Bronchial epithelial cell (primary cell): ENCODE data around the gene CMSS1. TPM values are rescaled to one million over a fixed set of nuclear protein-coding genes. Genes with fewer than 3 reads are reported as not detected.

Source experiments
- DNase-seq: peaks from one replicate; pipeline ENCODE4 v3.0.0-alpha.2; 2010; ENCODE audit warnings: low read depth
- FAIRE-seq: peaks from 2 replicates; lab custom pipeline; 2011; peaks lifted over from hg19 to GRCh38; lab: Jason Lieb, UNC
- H3K27me3 ChIP-seq: 2 replicates; pipeline ENCODE4 v1.5.1; 2011; ENCODE audit warnings: low read length; ENCODE audit not compliant: control insufficient read depth, insufficient read depth
- H3K36me3 ChIP-seq: 2 replicates; pipeline ENCODE4 v1.5.1; 2011; ENCODE audit warnings: low read length; ENCODE audit not compliant: control insufficient read depth, insufficient read depth
- H3K4me3 ChIP-seq: 2 replicates; pipeline ENCODE4 v1.5.1; 2011; ENCODE audit warnings: mild to moderate bottlenecking, low read depth, low read length, control low read depth
- CTCF ChIP-seq: IDR thresholded peaks from 2 replicates; pipeline ENCODE4 v1.5.1; 2011; ENCODE audit warnings: mild to moderate bottlenecking, moderate library complexity, low read length, control low read depth, inconsistent platforms; ENCODE audit not compliant: insufficient read depth, severe bottlenecking
- total RNA-seq: library from RNA; depleted of rRNA; stranded (reverse); fragments of >200 nt; gene quantifications from 2 replicates; pipeline ENCODE4 v1.2.1, GENCODE V29; 2014

CMSS1 gene
- total RNA-seq, 1 donor from 2014 or later, result 21.3 TPM

- FAIRE-seq (no peak), DNase-seq (no peak)
- Histone ChIP-seq H3K4me3 (no peak overlapping the region), H3K27me3 (no peaks in the 10 kb centered on the region), H3K36me3 (peaks cover 1% of the 10 kb centered on the region)
- no peak for TF ChIP-seq CTCF
Measured at GRCh38 chr3:99862208-99862607, 44.5 kb downstream of the CMSS1 start.

GRCh38 chr3:99863002-99863401 is 45.3 kb downstream of the CMSS1 start:
- no peak for DNase-seq
- no peak for FAIRE-seq
- no peak for TF ChIP-seq CTCF
- no peaks in the 10 kb centered on the region for H3K27me3 ChIP-seq
- peaks cover 1% of the 10 kb centered on the region for H3K36me3 ChIP-seq
- no peak overlapping the region for H3K4me3 ChIP-seq

- peaks cover 1% of the 10 kb centered on the region for H3K36me3 ChIP-seq
- no peaks in the 10 kb centered on the region for H3K27me3 ChIP-seq
- no peak for DNase-seq
- TF ChIP-seq CTCF, result no peak
- FAIRE-seq, result no peak
- no peak overlapping the region for H3K4me3 ChIP-seq
Measured at GRCh38 chr3:99863588-99863987, 45.9 kb downstream of the CMSS1 start.

GRCh38 chr3:99864289-99864688 is 46.6 kb downstream of the CMSS1 start:
- Histone ChIP-seq H3K27me3 (no peaks in the 10 kb centered on the region), H3K36me3 (peaks cover 1% of the 10 kb centered on the region), H3K4me3 (no peak overlapping the region)
- FAIRE-seq (no peak), DNase-seq (no peak)
- no peak for TF ChIP-seq CTCF

- Histone ChIP-seq H3K4me3 (no peak overlapping the region), H3K36me3 (peaks cover 1% of the 10 kb centered on the region), H3K27me3 (no peaks in the 10 kb centered on the region)
- no peak for DNase-seq
- TF ChIP-seq CTCF, result no peak
- no peak for FAIRE-seq
Measured at GRCh38 chr3:99865321-99865720, 47.7 kb downstream of the CMSS1 start.

- DNase-seq (no peak), FAIRE-seq (no peak)
- no peak for TF ChIP-seq CTCF
- H3K36me3 ChIP-seq, result peaks cover 1% of the 10 kb centered on the region
- H3K27me3 ChIP-seq, result no peaks in the 10 kb centered on the region
- no peak overlapping the region for H3K4me3 ChIP-seq
Measured at GRCh38 chr3:99866261-99866761, 48.6 kb downstream of the CMSS1 start.
